ENCODE measurements around the gene FNBP1L.
A peak's percentile ranks its signal among the peaks of the same experiment; 100 is the strongest.

FNBP1L gene

GRCh38 chr1:93447481-93448291 is at the start of gene FNBP1L:
TSS of gene FNBP1L (plus strand) at chr1:93448118. CDS start at chr1:93448282, 164 bp downstream.
- no peaks in the 10 kb centered on the region for H3K27me3 ChIP-seq (ENCODE audit: control insufficient read depth, insufficient read depth, low read length)
- peak within 1 kb of the TSS; percentile 93 for H3K9ac ChIP-seq (ENCODE audit: low read depth, low read length)
- no peaks in the 10 kb centered on the region for H3K36me3 ChIP-seq (ENCODE audit: control insufficient read depth, insufficient read depth, low read length)
- H3K4me1 ChIP-seq (ENCODE audit: control insufficient read depth, insufficient read depth, low read length), result peaks cover 17% of the 10 kb centered on the region
- no peaks in the 10 kb centered on the region for H3K9me3 ChIP-seq (ENCODE audit: control insufficient read depth, insufficient read depth, low read length)
- peak within 1 kb of the TSS; percentile 98 for H3K4me3 ChIP-seq (ENCODE audit: low read depth, low read length)

GRCh38 chr1:93399781-93400180 is 48.1 kb upstream of the FNBP1L start:
- no peak overlapping the region for H3K9ac ChIP-seq (ENCODE audit: low read depth, low read length)
- H3K4me1 ChIP-seq (ENCODE audit: control insufficient read depth, insufficient read depth, low read length), result no peaks in the 10 kb centered on the region
- no peaks in the 10 kb centered on the region for H3K9me3 ChIP-seq (ENCODE audit: control insufficient read depth, insufficient read depth, low read length)
- no peaks in the 10 kb centered on the region for H3K36me3 ChIP-seq (ENCODE audit: control insufficient read depth, insufficient read depth, low read length)
- H3K4me3 ChIP-seq (ENCODE audit: low read depth, low read length), result no peak overlapping the region
- H3K27me3 ChIP-seq (ENCODE audit: control insufficient read depth, insufficient read depth, low read length), result no peaks in the 10 kb centered on the region

GRCh38 chr1:93408203-93408602 is 39.7 kb upstream of the FNBP1L start:
- H3K27me3 ChIP-seq (ENCODE audit: control insufficient read depth, insufficient read depth, low read length), result no peaks in the 10 kb centered on the region
- peak overlapping the region; percentile 10 for H3K4me3 ChIP-seq (ENCODE audit: low read depth, low read length)
- H3K9me3 ChIP-seq (ENCODE audit: control insufficient read depth, insufficient read depth, low read length), result peaks cover 17% of the 10 kb centered on the region
- H3K9ac ChIP-seq (ENCODE audit: low read depth, low read length), result no peak overlapping the region
- peaks cover 10% of the 10 kb centered on the region for H3K4me1 ChIP-seq (ENCODE audit: control insufficient read depth, insufficient read depth, low read length)
- H3K36me3 ChIP-seq (ENCODE audit: control insufficient read depth, insufficient read depth, low read length), result peaks cover 4% of the 10 kb centered on the region

- H3K27me3 ChIP-seq (ENCODE audit: control insufficient read depth, insufficient read depth, low read length), result no peaks in the 10 kb centered on the region
- H3K9ac ChIP-seq (ENCODE audit: low read depth, low read length), result no peak overlapping the region
- H3K4me3 ChIP-seq (ENCODE audit: low read depth, low read length), result no peak overlapping the region
- H3K36me3 ChIP-seq (ENCODE audit: control insufficient read depth, insufficient read depth, low read length), result peaks cover 4% of the 10 kb centered on the region
- peaks cover 17% of the 10 kb centered on the region for H3K9me3 ChIP-seq (ENCODE audit: control insufficient read depth, insufficient read depth, low read length)
- H3K4me1 ChIP-seq (ENCODE audit: control insufficient read depth, insufficient read depth, low read length), result peaks cover 10% of the 10 kb centered on the region
Measured at GRCh38 chr1:93411000-93411399, 36.9 kb upstream of the FNBP1L start.

- Histone ChIP-seq H3K4me3 (ENCODE audit: low read depth, low read length) (no peak overlapping the region), H3K9ac (ENCODE audit: low read depth, low read length) (no peak overlapping the region), H3K36me3 (ENCODE audit: control insufficient read depth, insufficient read depth, low read length) (no peaks in the 10 kb centered on the region), H3K4me1 (ENCODE audit: control insufficient read depth, insufficient read depth, low read length) (peaks cover 10% of the 10 kb centered on the region), H3K9me3 (ENCODE audit: control insufficient read depth, insufficient read depth, low read length) (peaks cover 1% of the 10 kb centered on the region), H3K27me3 (ENCODE audit: control insufficient read depth, insufficient read depth, low read length) (no peaks in the 10 kb centered on the region)
Measured at GRCh38 chr1:93414749-93415148, 33.2 kb upstream of the FNBP1L start.

GRCh38 chr1:93415296-93415695 is 32.6 kb upstream of the FNBP1L start:
- peaks cover 10% of the 10 kb centered on the region for H3K4me1 ChIP-seq (ENCODE audit: control insufficient read depth, insufficient read depth, low read length)
- no peaks in the 10 kb centered on the region for H3K9me3 ChIP-seq (ENCODE audit: control insufficient read depth, insufficient read depth, low read length)
- no peaks in the 10 kb centered on the region for H3K27me3 ChIP-seq (ENCODE audit: control insufficient read depth, insufficient read depth, low read length)
- no peaks in the 10 kb centered on the region for H3K36me3 ChIP-seq (ENCODE audit: control insufficient read depth, insufficient read depth, low read length)
- no peak overlapping the region for H3K9ac ChIP-seq (ENCODE audit: low read depth, low read length)
- no peak overlapping the region for H3K4me3 ChIP-seq (ENCODE audit: low read depth, low read length)

- Histone ChIP-seq H3K4me3 (ENCODE audit: low read depth, low read length) (no peak overlapping the region), H3K36me3 (ENCODE audit: control insufficient read depth, insufficient read depth, low read length) (no peaks in the 10 kb centered on the region), H3K9me3 (ENCODE audit: control insufficient read depth, insufficient read depth, low read length) (no peaks in the 10 kb centered on the region), H3K27me3 (ENCODE audit: control insufficient read depth, insufficient read depth, low read length) (no peaks in the 10 kb centered on the region), H3K9ac (ENCODE audit: low read depth, low read length) (no peak overlapping the region), H3K4me1 (ENCODE audit: control insufficient read depth, insufficient read depth, low read length) (peaks cover 10% of the 10 kb centered on the region)
Measured at GRCh38 chr1:93416183-93416582, 31.7 kb upstream of the FNBP1L start.

- Histone ChIP-seq H3K9me3 (ENCODE audit: control insufficient read depth, insufficient read depth, low read length) (no peaks in the 10 kb centered on the region), H3K27me3 (ENCODE audit: control insufficient read depth, insufficient read depth, low read length) (no peaks in the 10 kb centered on the region)
Measured at GRCh38 chr1:93419344-93419743, 28.6 kb upstream of the FNBP1L start.

GRCh38 chr1:93420400-93420799 is 27.5 kb upstream of the FNBP1L start:
- no peaks in the 10 kb centered on the region for H3K9me3 ChIP-seq (ENCODE audit: control insufficient read depth, insufficient read depth, low read length)
- H3K4me3 ChIP-seq (ENCODE audit: low read depth, low read length), result no peak overlapping the region
- H3K9ac ChIP-seq (ENCODE audit: low read depth, low read length), result no peak overlapping the region
- H3K36me3 ChIP-seq (ENCODE audit: control insufficient read depth, insufficient read depth, low read length), result no peaks in the 10 kb centered on the region
- no peaks in the 10 kb centered on the region for H3K4me1 ChIP-seq (ENCODE audit: control insufficient read depth, insufficient read depth, low read length)
- H3K27me3 ChIP-seq (ENCODE audit: control insufficient read depth, insufficient read depth, low read length), result no peaks in the 10 kb centered on the region

More at GRCh38 chr1:93419344-93419743, 28.6 kb upstream of the FNBP1L start:
- Histone ChIP-seq H3K4me1 (ENCODE audit: control insufficient read depth, insufficient read depth, low read length) (no peaks in the 10 kb centered on the region), H3K36me3 (ENCODE audit: control insufficient read depth, insufficient read depth, low read length) (no peaks in the 10 kb centered on the region), H3K9ac (ENCODE audit: low read depth, low read length) (no peak overlapping the region), H3K4me3 (ENCODE audit: low read depth, low read length) (no peak overlapping the region)

GRCh38 chr1:93426181-93426580 is 21.7 kb upstream of the FNBP1L start:
- H3K27me3 ChIP-seq (ENCODE audit: control insufficient read depth, insufficient read depth, low read length), result no peaks in the 10 kb centered on the region
- no peak overlapping the region for H3K4me3 ChIP-seq (ENCODE audit: low read depth, low read length)
- peaks cover 7% of the 10 kb centered on the region for H3K36me3 ChIP-seq (ENCODE audit: control insufficient read depth, insufficient read depth, low read length)
- no peaks in the 10 kb centered on the region for H3K4me1 ChIP-seq (ENCODE audit: control insufficient read depth, insufficient read depth, low read length)
- H3K9me3 ChIP-seq (ENCODE audit: control insufficient read depth, insufficient read depth, low read length), result no peaks in the 10 kb centered on the region
- H3K9ac ChIP-seq (ENCODE audit: low read depth, low read length), result no peak overlapping the region

GRCh38 chr1:93427656-93428055 is 20.3 kb upstream of the FNBP1L start:
- no peaks in the 10 kb centered on the region for H3K9me3 ChIP-seq (ENCODE audit: control insufficient read depth, insufficient read depth, low read length)

GRCh38 chr1:93433407-93433961 is 14.4 kb upstream of the FNBP1L start:
- Histone ChIP-seq H3K27me3 (ENCODE audit: control insufficient read depth, insufficient read depth, low read length) (no peaks in the 10 kb centered on the region), H3K9ac (ENCODE audit: low read depth, low read length) (no peak overlapping the region), H3K36me3 (ENCODE audit: control insufficient read depth, insufficient read depth, low read length) (no peaks in the 10 kb centered on the region), H3K4me1 (ENCODE audit: control insufficient read depth, insufficient read depth, low read length) (no peaks in the 10 kb centered on the region), H3K4me3 (ENCODE audit: low read depth, low read length) (no peak overlapping the region), H3K9me3 (ENCODE audit: control insufficient read depth, insufficient read depth, low read length) (no peaks in the 10 kb centered on the region)

More at GRCh38 chr1:93427656-93428055, 20.3 kb upstream of the FNBP1L start:
- Histone ChIP-seq H3K4me3 (ENCODE audit: low read depth, low read length) (no peak overlapping the region), H3K9ac (ENCODE audit: low read depth, low read length) (no peak overlapping the region), H3K4me1 (ENCODE audit: control insufficient read depth, insufficient read depth, low read length) (no peaks in the 10 kb centered on the region), H3K36me3 (ENCODE audit: control insufficient read depth, insufficient read depth, low read length) (peaks cover 7% of the 10 kb centered on the region), H3K27me3 (ENCODE audit: control insufficient read depth, insufficient read depth, low read length) (no peaks in the 10 kb centered on the region)

All from iPS-15b (cell line).